SKM-1 (cell line): ENCODE results near the gene IL21R.

Experiments
- DNase-seq: peaks from one replicate; lab custom pipeline; 2025; ENCODE audit not compliant: unreplicated experiment; lab: John Stamatoyannopoulos, UW

Gene IL21R

DNA sequence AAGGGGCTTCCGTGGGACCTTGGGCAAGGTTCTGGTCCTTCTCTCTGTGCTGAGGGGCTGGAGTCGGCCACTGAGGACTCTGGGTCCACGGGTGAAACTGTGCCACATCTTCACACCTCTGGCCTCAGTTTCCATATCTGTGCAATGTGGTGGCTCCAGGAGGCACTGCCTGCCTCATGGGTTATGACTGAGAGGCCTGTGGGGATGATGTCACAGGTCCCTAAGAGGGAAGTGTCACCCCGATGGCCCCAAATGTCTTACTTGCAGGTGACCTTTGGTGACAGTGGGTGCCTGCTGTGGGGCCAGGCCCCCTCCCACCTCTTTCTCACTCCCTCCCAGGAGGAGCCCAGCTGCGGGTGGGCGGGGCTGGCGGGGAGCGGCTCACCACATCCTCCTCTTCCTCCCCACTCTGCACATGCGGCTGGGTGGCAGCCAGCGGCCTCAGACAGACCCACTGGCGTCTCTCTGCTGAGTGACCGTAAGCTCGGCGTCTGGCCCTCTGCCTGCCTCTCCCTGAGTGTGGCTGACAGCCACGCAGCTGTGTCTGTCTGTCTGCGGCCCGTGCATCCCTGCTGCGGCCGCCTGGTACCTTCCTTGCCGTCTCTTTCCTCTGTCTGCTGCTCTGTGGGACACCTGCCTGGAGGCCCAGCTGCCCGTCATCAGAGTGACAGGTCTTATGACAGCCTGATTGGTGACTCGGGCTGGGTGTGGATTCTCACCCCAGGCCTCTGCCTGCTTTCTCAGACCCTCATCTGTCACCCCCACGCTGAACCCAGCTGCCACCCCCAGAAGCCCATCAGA, at the start of gene IL21R:
IL21R (plus strand) TSS at position 407 of the 801 bp plus-strand sequence. CDS start 27,898 bp downstream, outside the sequence.
- peak; percentile 68 for DNase-seq

DNA sequence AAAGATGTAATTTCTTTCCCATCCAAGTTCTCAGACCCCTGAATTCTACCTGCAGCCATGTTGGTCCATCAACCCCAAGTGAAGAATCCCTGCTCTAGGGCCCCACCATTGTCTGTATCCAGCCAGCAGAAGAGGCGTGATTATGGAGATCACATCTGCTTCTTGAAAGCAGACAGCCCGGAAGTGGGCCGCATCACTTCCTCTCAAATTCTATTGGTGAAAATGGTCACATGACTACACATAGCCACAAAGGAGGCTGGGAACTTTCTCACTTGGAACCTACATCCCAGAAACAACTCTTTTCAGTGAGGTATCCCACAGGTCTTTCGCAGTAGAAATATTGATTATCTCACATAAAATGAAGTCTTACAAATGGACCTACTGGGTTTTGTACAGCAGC, 48.1 kb upstream of the IL21R start:
- no peak for DNase-seq

DNA sequence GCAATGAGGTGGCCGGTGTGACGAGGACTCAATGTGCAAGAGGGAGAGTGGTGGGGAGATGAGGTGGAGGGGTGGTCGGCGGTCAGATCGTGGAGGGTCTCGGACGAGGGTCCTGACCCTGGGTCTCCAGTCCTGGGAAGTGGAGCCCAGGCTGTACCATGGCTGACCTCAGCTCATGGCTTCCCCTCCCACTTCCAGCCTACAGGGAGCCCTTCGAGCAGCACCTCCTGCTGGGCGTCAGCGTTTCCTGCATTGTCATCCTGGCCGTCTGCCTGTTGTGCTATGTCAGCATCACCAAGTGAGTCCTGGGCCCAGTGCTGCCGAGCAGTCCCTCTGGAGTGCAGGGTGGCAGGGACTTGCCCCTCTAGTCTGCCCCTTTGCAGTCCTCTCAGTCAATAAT, 46.4 kb upstream of the IL21R start:
- DNase-seq = peak; percentile 36

DNA sequence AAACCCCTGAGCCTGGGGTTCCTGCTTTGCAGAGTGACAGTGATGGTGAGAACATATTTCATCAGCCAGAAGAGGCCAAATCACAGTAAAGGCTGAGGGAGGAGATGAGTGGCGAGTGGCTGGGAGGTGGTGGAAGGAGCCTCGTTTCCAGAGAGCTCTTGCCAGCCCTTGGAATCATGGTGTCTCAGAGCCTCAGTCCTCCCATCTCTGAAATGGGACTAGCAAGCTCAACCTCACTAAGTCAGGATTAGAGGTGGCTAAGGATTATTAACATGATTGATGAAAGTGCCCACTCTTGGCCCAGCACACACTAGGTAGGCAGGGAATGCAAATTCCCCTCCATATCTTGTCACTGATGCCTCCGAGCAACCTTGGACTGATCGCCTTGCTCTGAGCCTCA, 45.2 kb upstream of the IL21R start:
- no peak for DNase-seq

DNA sequence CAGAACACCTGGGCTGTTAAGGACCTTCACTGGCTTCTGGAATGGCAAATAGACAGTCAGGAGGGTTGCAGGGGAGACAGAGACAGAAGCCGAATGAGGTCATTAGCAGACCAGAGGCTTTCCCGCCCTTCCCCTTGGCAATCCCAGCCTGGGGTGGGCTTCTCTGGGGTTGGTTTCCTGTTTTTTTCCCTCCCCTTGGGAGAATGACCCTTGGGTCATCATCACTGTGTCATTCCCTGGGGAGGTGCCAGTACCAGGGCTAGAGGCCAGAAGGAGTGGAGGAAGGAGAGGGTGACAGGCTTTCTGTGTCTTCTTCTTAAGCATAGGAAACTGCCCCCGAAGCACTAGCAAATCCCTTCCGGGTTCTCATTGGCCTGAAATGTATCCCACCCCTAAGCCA, 42.9 kb upstream of the IL21R start:
- no peak for DNase-seq

DNA sequence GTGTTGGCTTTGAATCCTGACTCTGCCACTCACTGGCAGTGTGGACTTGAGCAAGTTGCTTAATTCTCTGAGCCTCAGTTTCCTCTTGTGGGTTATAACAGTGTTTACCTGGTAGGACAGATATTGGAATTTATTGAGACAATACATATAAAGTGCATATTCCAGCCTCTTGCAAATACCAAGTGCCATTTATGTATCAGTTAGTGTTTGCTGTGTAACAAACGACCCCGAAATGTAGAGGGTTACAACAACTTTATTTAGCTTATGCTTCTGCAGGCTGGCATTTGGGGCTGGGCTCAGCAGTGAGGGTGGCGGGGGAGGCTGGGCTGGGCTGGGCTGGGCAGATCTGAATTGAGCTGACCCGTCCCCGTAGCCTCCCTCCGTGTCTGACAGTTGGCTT, 42.4 kb upstream of the IL21R start:
- no peak for DNase-seq

DNA sequence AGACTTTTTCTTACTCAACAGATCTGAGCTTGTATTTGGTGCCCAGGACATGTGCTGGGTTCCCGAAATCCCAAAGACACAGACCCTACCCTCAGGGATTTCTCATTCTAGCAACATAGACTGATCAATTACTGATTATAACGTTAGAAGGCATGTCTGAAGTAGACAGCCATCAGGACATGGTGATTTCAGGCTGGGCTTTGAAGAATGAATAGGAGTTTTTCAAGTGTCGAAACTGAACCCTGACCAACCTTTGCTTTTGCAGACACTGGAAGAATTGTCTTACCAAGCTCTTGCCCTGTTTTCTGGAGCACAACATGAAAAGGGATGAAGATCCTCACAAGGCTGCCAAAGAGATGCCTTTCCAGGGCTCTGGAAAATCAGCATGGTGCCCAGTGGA, 40.0 kb upstream of the IL21R start:
- no peak for DNase-seq

DNA sequence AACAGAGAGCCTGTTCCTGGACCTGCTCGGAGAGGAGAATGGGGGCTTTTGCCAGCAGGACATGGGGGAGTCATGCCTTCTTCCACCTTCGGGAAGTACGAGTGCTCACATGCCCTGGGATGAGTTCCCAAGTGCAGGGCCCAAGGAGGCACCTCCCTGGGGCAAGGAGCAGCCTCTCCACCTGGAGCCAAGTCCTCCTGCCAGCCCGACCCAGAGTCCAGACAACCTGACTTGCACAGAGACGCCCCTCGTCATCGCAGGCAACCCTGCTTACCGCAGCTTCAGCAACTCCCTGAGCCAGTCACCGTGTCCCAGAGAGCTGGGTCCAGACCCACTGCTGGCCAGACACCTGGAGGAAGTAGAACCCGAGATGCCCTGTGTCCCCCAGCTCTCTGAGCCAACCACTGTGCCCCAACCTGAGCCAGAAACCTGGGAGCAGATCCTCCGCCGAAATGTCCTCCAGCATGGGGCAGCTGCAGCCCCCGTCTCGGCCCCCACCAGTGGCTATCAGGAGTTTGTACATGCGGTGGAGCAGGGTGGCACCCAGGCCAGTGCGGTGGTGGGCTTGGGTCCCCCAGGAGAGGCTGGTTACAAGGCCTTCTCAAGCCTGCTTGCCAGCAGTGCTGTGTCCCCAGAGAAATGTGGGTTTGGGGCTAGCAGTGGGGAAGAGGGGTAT, 39.3 kb upstream of the IL21R start:
- DNase-seq = no peak

DNA sequence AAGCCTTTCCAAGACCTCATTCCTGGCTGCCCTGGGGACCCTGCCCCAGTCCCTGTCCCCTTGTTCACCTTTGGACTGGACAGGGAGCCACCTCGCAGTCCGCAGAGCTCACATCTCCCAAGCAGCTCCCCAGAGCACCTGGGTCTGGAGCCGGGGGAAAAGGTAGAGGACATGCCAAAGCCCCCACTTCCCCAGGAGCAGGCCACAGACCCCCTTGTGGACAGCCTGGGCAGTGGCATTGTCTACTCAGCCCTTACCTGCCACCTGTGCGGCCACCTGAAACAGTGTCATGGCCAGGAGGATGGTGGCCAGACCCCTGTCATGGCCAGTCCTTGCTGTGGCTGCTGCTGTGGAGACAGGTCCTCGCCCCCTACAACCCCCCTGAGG, 38.7 kb upstream of the IL21R start:
- DNase-seq = no peak

DNA sequence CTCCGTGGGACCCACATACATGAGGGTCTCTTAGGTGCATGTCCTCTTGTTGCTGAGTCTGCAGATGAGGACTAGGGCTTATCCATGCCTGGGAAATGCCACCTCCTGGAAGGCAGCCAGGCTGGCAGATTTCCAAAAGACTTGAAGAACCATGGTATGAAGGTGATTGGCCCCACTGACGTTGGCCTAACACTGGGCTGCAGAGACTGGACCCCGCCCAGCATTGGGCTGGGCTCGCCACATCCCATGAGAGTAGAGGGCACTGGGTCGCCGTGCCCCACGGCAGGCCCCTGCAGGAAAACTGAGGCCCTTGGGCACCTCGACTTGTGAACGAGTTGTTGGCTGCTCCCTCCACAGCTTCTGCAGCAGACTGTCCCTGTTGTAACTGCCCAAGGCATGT, 38.2 kb upstream of the IL21R start:
- DNase-seq = no peak

DNA sequence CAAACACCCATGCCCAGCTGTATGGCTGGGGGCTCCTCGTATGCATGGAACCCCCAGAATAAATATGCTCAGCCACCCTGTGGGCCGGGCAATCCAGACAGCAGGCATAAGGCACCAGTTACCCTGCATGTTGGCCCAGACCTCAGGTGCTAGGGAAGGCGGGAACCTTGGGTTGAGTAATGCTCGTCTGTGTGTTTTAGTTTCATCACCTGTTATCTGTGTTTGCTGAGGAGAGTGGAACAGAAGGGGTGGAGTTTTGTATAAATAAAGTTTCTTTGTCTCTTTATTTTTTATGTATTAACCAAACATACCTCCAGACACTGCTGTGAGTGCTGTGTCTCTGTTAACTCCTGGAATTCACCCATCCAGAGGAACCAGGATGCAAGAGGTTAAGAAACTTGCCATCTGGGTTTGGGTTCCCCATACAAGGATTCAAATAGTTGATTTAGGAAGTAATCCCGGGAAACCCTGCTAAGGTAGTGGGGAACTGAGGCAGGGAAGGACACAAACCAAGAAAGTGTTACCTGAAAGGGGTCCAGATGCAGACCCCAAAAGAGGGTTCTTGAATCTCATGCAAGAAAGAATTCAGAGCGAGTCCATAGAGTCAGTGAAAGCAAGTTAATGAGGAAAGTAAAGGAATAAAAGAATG, 37.4 kb upstream of the IL21R start:
- DNase-seq = no peak

DNA sequence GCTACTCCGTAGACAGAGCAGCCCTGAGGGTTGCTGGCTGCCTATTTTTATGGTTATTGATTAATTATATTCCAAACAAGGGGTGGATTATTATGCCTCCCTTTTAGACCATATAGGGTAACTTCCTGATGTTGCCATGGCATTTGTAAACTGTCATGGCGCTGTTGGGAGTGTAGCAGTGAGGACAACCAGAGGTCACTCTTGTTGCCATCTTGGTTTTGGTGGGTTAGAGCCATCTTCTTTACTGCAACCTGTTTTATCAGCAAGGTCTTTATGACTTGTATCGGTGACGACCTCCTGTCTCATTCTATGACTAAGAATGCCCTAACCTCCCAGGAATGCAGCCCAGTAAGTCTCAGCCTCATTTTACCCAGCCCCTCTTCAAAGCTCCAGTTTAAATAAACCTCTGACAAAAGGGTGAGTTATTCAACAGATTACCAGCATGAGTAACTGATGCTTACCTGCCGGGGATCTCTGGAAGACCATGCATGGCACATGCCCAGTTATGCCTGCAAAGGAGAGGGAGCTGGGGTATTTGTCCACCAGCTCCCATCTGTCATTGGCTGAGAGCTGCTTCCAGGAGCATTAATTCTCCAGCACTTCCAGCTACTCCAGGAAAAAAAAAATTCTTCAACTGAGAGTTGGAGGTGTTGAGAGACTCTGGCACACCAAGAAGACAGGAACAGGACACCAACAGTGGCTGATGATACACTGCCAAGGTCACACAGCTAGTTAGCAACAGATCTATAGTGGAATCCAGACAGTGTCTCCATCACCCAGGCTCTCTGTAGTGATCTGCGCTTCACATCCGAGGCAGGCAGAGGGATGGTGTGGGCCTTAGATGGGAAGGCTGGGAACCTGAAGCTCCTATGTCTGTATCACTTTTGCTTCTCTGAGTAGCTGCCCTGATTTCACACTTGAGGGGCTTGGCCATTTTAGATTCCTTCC, 36.6 kb upstream of the IL21R start:
- no peak for DNase-seq

DNA sequence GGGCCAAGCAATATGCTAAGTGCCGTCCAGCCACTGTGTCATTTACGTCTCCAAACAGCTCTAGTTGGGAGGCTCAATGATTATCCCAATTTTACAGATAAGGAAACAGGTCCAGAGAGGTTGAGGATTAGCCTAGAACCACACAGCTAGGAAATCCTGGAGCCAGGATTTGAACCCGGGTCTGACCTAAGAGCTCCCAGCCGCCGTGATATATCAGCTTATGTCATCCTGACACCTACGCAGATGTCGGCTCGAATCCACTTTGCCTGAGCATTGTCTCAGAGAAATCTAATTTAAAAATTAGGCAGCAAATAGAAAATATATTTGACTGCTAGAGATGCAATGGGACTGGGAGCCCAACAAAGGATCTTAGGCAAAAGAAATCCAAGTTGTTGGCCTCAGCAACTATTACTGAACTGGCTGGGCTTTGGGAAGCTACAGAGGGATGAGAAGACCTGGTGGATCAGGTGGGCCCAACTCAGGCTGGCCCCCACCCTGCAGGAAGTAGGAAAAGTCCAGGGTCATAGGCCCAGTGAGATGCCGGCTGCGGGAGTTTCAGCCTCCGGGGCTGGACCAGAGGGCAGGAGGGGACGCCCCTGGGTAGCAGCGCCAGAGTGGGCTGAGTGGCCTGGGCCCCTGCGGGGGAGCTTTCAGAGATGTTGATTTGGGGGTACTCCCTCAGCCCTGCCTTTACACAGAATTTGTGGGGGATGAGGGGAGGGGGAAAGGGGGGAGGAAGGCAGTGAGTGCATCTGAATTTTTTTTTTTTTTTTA, 35.1 kb upstream of the IL21R start:
- DNase-seq = no peak

DNA sequence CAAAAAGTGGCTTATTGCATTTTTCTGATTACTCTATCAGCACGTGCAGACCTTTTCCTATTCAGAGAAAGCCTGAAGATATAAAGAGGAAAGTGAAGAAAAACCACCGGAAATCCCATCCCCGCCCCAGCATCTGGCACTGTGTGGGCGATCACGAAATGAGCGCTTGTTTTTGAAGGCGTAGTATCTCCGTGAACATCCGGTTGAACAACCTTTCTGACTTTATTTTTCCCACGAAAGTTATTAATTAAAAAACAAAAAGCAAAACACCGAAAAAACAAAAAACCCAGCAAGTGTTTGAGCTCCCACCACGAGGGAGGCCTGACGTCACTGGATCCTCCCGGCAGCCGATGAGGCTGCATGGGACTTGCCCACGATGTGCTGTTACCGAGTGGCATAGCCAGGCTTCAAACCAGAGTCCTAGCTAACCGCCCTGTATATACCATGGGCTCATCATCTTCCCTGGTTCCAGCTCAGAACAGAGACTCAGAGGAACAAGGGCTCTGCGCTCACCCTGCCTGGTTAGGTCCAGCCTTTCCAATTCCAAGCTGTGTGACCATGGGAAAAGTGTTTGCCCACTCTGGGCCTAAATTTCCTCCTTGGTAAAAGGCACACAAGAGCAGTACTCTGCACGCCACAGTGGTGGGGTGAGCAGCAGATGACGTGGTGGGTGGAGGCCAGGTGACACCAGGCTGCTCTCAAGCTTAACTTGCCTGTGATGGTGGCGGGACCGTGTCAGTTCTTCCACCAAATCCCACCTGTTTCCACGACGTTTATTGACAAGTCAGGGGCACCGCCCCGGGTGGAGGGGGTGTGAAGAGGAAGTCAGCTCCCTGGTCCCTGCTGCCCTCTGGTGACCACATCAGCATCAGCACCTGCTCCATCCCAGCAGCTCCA, 34.3 kb upstream of the IL21R start:
- DNase-seq = peak; percentile 67

DNA sequence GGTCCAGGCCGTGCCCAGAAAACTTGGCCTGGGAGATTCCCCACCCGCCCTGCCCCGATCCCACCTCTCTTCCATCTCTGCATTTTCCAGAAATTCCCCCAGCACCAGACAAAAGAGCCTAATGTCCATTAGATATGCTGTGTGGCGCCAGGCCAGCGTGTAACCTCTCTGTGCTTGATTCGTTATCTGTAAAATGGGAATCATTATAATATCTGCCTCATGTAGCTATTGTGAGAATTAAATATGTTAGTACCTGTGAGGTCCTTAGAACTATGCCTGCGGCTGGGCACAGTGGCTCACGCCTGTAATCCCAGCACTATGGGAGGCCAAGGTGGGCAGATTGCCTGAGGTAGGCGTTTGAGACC, 33.6 kb upstream of the IL21R start:
- no peak for DNase-seq

DNA sequence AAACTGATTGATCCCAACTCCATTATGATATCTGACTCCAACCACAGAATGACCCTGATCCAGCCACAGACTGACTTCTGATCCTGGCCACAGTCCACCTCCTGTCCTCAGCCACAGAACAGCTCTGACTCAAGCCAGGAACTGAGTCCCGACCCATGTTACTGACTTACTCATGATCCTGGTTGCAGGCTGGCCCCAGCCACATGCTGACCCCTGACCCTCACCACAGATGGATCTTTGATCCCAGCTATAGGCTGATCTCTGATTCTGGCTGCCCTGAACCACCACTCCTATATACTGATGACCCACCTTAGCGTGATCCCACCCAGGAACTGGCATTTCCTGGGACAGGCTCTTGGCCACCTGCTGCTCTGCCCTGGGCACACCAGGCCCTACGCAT, 32.2 kb upstream of the IL21R start:
- no peak for DNase-seq

DNA sequence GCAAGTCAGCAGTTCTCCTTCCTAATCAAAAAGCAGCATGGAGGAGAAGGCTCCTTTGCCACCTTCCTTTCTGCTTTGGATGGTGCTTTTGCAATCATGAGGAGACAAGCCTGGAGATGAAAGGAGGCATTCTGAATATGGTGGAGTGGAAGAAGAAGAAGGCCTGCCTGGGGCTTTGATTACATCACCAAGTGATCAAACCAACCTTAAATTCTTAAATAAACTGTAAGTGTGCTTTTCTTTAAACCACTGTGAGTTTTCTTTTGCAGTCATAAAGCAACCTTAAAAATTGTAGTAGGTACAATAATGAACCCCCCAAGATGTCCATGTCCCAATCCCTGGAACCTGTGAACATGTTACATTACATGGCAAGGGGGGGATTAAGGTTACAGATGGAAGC, 31.7 kb upstream of the IL21R start:
- no peak for DNase-seq

DNA sequence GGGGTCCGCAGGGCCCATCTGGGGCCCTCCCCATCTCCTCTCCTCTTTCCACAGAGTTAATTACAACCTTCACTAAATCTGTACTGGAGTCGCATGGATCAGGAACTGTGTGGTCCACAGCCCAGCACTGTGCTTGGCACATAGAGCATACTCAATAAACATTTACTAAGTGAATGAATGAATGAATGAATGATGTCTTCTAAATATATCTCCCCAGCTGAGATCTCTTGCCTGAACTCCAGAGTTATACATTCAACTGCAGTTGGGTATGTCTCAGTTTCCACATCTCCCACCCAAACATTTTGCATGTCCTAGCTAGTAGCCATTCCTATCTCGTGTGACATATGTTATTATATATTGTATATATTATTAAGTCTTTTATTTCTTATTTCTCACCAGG, 28.7 kb upstream of the IL21R start:
- no peak for DNase-seq

DNA sequence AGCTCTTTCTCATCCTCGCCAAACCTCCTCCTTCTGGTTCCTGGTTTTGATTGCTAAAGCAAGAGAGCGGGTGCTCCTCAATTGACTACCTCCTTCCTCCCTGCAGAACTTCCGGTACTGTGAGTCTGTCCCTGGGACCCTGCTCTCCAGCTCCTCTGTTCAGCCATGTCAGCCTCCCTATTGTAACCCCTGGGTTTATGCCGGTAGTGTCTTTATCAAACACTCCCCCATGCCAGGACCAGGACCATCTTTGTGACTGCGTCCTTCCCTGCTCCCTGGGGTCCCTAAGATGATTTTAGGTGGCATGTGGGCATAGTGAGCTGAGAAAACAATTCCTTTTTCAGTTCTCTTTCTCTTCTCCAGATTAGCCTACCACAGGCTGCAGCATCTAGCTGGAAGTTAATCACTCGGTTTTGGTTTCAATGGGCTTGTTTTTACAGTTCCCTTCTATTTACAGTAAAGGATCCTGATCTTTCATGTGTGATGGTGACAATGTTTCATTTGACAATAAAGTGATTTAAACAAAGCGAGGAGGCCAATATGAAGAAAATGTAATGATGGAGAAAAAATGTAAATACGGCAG, 27.7 kb upstream of the IL21R start:
- DNase-seq = no peak
